Measurements from ENCODE around the gene APBA2.

The APBA2 gene

GRCh38 chr15:29046977-29047376 is 161.2 kb downstream of the APBA2 start:
- Mint-ChIP-seq H3K4me3 (no peak overlapping the region), H3K36me3 (ENCODE audit: low read depth) (peaks cover 4% of the 10 kb centered on the region), H3K9me3 (no peaks in the 10 kb centered on the region), H3K27me3 (ENCODE audit: low read depth) (no peaks in the 10 kb centered on the region), H3K27ac (no peak overlapping the region), H3K4me1 (no peaks in the 10 kb centered on the region)
- TF ChIP-seq CTCF (IDR thresholded peaks at IDR 0.05; ENCODE audit: unreplicated experiment in 3 of 3): no peak

GRCh38 chr15:29048011-29048410 is 162.2 kb downstream of the APBA2 start:
- TF ChIP-seq CTCF (IDR thresholded peaks at IDR 0.05; ENCODE audit: unreplicated experiment in 3 of 3): no peak
- Mint-ChIP-seq H3K4me1 (no peaks in the 10 kb centered on the region), H3K4me3 (no peak overlapping the region), H3K36me3 (ENCODE audit: low read depth) (peaks cover 4% of the 10 kb centered on the region), H3K27me3 (ENCODE audit: low read depth) (no peaks in the 10 kb centered on the region), H3K27ac (no peak overlapping the region), H3K9me3 (no peaks in the 10 kb centered on the region)

- TF ChIP-seq CTCF (IDR thresholded peaks at IDR 0.05; ENCODE audit: unreplicated experiment in 3 of 3): no peak
- Mint-ChIP-seq H3K36me3 (ENCODE audit: low read depth) (peaks cover 13% of the 10 kb centered on the region), H3K9me3 (peaks cover 2% of the 10 kb centered on the region), H3K4me3 (no peak overlapping the region), H3K4me1 (no peaks in the 10 kb centered on the region), H3K27me3 (ENCODE audit: low read depth) (no peaks in the 10 kb centered on the region), H3K27ac (no peak overlapping the region)
These were observed 165.1 kb downstream of the APBA2 start for GRCh38 chr15:29050870-29051269.

- H3K27ac Mint-ChIP-seq: no peak overlapping the region
These were observed 165.6 kb downstream of the APBA2 start for GRCh38 chr15:29051422-29051821.

GRCh38 chr15:29053006-29053405 is 167.2 kb downstream of the APBA2 start:
- peaks cover 17% of the 10 kb centered on the region for H3K36me3 Mint-ChIP-seq (ENCODE audit: low read depth)
- no peak overlapping the region for H3K4me3 Mint-ChIP-seq
- H3K4me1 Mint-ChIP-seq: no peaks in the 10 kb centered on the region

More at GRCh38 chr15:29051422-29051821, 165.6 kb downstream of the APBA2 start:
- H3K27me3 Mint-ChIP-seq (ENCODE audit: low read depth): no peaks in the 10 kb centered on the region
- TF ChIP-seq CTCF (IDR thresholded peaks at IDR 0.05; ENCODE audit: unreplicated experiment in 3 of 3): no peak
- H3K4me1 Mint-ChIP-seq: no peaks in the 10 kb centered on the region
- H3K4me3 Mint-ChIP-seq: no peak overlapping the region
- peaks cover 17% of the 10 kb centered on the region for H3K36me3 Mint-ChIP-seq (ENCODE audit: low read depth)
- peaks cover 2% of the 10 kb centered on the region for H3K9me3 Mint-ChIP-seq

More at GRCh38 chr15:29053006-29053405, 167.2 kb downstream of the APBA2 start:
- H3K9me3 Mint-ChIP-seq: peaks cover 2% of the 10 kb centered on the region
- H3K27me3 Mint-ChIP-seq (ENCODE audit: low read depth): no peaks in the 10 kb centered on the region
- no peak overlapping the region for H3K27ac Mint-ChIP-seq
- TF ChIP-seq CTCF (IDR thresholded peaks at IDR 0.05; ENCODE audit: unreplicated experiment in 3 of 3): no peak
